H1 (cell line): Measurements from ENCODE around the gene CUTA. TPM values are rescaled to one million over a fixed set of nuclear protein-coding genes. Genes with fewer than 3 reads are reported as not detected.

Source experiments
- CBX5 ChIP-seq: fragments of 300-800, 300-1000 bp; sonication (generic); IDR thresholded peaks from 2 replicates; pipeline ENCODE4 v1.7.1; 2016; ENCODE audit warnings: antibody characterized with exemption, low read length, low read depth
- CREB1 ChIP-seq: IDR thresholded peaks from 2 replicates; pipeline ENCODE4 v1.6.1; 2012; ENCODE audit warnings: inconsistent platforms
- EP300 ChIP-seq, 2 experiments: IDR thresholded peaks; 1 replicate in 1 of 2; 2 replicates in 1 of 2; pipeline ENCODE4 v1.6.1; 2011 to 2012; ENCODE audit warnings: low read depth in 2 of 2, low read length in 2 of 2, mild to moderate bottlenecking in 2 of 2, borderline replicate concordance in 1 of 2, inconsistent platforms in 1 of 2, moderate library complexity in 1 of 2
- GABPA ChIP-seq: IDR thresholded peaks from 2 replicates; pipeline ENCODE4 v1.6.1; 2011; ENCODE audit warnings: mild to moderate bottlenecking, low read length, moderate library complexity, borderline replicate concordance; ENCODE audit not compliant: insufficient read depth
- PHF8 ChIP-seq: fragments of 200-600 bp; sonication (generic); conservative IDR thresholded peaks from 2 replicates; pipeline ENCODE4 v1.7.1; 2012; ENCODE audit warnings: low read depth, mild to moderate bottlenecking, inconsistent platforms, low read length, moderate library complexity
- RNF2 ChIP-seq: fragments of 200-900, 300-1000 bp; sonication (generic); IDR thresholded peaks from 2 replicates; pipeline ENCODE4 v1.7.1; 2016; ENCODE audit warnings: borderline replicate concordance, low read depth, mild to moderate bottlenecking, antibody characterized with exemption, low read length; ENCODE audit not compliant: poor library complexity, severe bottlenecking; ENCODE audit errors: missing control alignments
- SIN3A ChIP-seq, 2 experiments: IDR thresholded peaks in 1 of 2; conservative IDR thresholded peaks in 1 of 2; 2 replicates each; pipeline ENCODE4 v1.6.1; 2011 to 2012; ENCODE audit warnings: low read length in 2 of 2, improper control_type of control experiment in 1 of 2, low read depth in 1 of 2, mild to moderate bottlenecking in 1 of 2
- SP4 ChIP-seq: IDR thresholded peaks from 2 replicates; pipeline ENCODE4 v1.6.1; 2012; ENCODE audit warnings: low read length, inconsistent platforms
- SUZ12 ChIP-seq: fragments of 200-600 bp; sonication (generic); IDR thresholded peaks from 2 replicates; pipeline ENCODE4 v1.6.1; 2012; ENCODE audit warnings: mild to moderate bottlenecking, inconsistent platforms, low read length, moderate library complexity, mixed read lengths
- polyA plus RNA-seq, 7 experiments: library from polyadenylated mRNA; depleted of rRNA in 3 of 7; stranded (reverse) in 5 of 7; unstranded in 2 of 7; fragments of >200 nt in 5 of 7; fragments of 200-250 nt in 2 of 7; gene quantifications; 1 replicate in 5 of 7; 2 replicates in 1 of 7; 4 replicates in 1 of 7; pipeline versions ENCODE4 v1.2.1 to v1.2.3, GENCODE V29; 2011 to 2013; ENCODE audit warnings: missing spikeins in 2 of 7, mixed read lengths in 2 of 7
- total RNA-seq: library from RNA; stranded (reverse); fragmentation: NEBNext Ultra II Directional; extraction: Animal tissue kit (Norgen Biotek cat#: 25700); gene quantifications from 2 replicates; pipeline ENCODE4 v1.2.1, GENCODE V29; 2021

CUTA gene
- total and polyA plus RNA-seq, 2 of the 8 experiments (the other 6 are each of a cell fraction or from before 2014, with no cell fraction given), result 297 to 460 TPM

- TF ChIP-seq RNF2 (no peak), EP300 (IDR thresholded peaks at IDR 0.05; ENCODE audit: borderline replicate concordance in 1 of 2, low read depth in 2 of 2, low read length in 2 of 2) (no peak), SUZ12 (no peak), CREB1 (no peak), GABPA (no peak), SIN3A (conservative IDR thresholded peaks at IDR 0.05 in 1 of 2, IDR thresholded peaks at IDR 0.05 in 1 of 2; ENCODE audit: low read depth in 1 of 2, low read length in 2 of 2) (no peak), CBX5 (no peak), PHF8 (no peak), SP4 (no peak)
- TF ChIP-seq, all 59 proteins: peak for 0
These were observed 21.2 kb upstream of the CUTA start (continued) for GRCh38 chr6:33438978-33439594.
